SH-SY5Y (cell line): ENCODE data around the gene COL4A6.

Experiments used
- GATA2 ChIP-seq: IDR thresholded peaks from 2 replicates; pipeline ENCODE4 v1.6.1; 2011; ENCODE audit warnings: mild to moderate bottlenecking, low read depth, low read length
- GATA3 ChIP-seq: IDR thresholded peaks from 2 replicates; pipeline ENCODE4 v1.6.1; 2011; ENCODE audit warnings: low read depth, mild to moderate bottlenecking, low read length, moderate library complexity

- TF ChIP-seq GATA3 (no peak), GATA2 (no peak)
These were observed 264.3 kb downstream of the COL4A6 start for GRCh38 chrX:108173874-108174273.
